Measurements from ENCODE around the gene ITPK1.

- TF ChIP-seq CTCF (conservative IDR thresholded peaks at IDR 0.05; ENCODE audit: low read length) (no peak), EZH2phosphoT487 (IDR thresholded peaks at IDR 0.05; ENCODE audit: borderline replicate concordance, low read depth, low read length) (no peak)
These were observed 15.6 kb downstream of the ITPK1 start for GRCh38 chr14:93100100-93100499.

All from OCI-LY7 (cell line).